IPS DF 4.7 (cell line): ENCODE results near the gene PSMB4.
"Not testable (repeated sequence)": the region's sequence is repeated elsewhere in the genome, so short reads cannot be mapped to it uniquely, and the experiment has no call there.

Source experiments
- DNase-seq: peaks from one replicate; pipeline ENCODE4 v3.0.0-alpha.2; 2013; ENCODE audit warnings: low spot score; ENCODE audit errors: extremely low read depth

Gene PSMB4

GRCh38 chr1:151399324-151400171 lies at the start of gene PSMB4:
PSMB4 (plus strand) TSS chr1:151399573; CDS start chr1:151399588, 15 bp downstream.
- DNase-seq: peak; percentile 87

GRCh38 chr1:151350323-151350722 lies 49.0 kb upstream of the PSMB4 start:
- DNase-seq: not testable (repeated sequence)

GRCh38 chr1:151352021-151352718 lies 47.2 kb upstream of the PSMB4 start:
- DNase-seq: no peak

GRCh38 chr1:151356696-151357095 lies 42.7 kb upstream of the PSMB4 start:
- DNase-seq: no peak

- no peak for DNase-seq
These were observed 37.5 kb upstream of the PSMB4 start for GRCh38 chr1:151361883-151362282.

- no peak for DNase-seq
These were observed 36.8 kb upstream of the PSMB4 start for GRCh38 chr1:151362308-151363155.

GRCh38 chr1:151364996-151365395 lies 34.4 kb upstream of the PSMB4 start:
- DNase-seq: no peak

GRCh38 chr1:151367658-151368392 lies 31.5 kb upstream of the PSMB4 start:
- DNase-seq: no peak

GRCh38 chr1:151368393-151369301 lies 30.7 kb upstream of the PSMB4 start:
- DNase-seq: no peak

GRCh38 chr1:151369302-151369610 lies 30.1 kb upstream of the PSMB4 start:
- DNase-seq: no peak

GRCh38 chr1:151369621-151370048 lies 29.7 kb upstream of the PSMB4 start:
- no peak for DNase-seq

GRCh38 chr1:151370211-151370911 lies 29.0 kb upstream of the PSMB4 start:
- DNase-seq: no peak

GRCh38 chr1:151371370-151372057 lies 27.9 kb upstream of the PSMB4 start:
- no peak for DNase-seq

- no peak for DNase-seq
These were observed 27.1 kb upstream of the PSMB4 start, which contains the start of gene SELENBP1 for GRCh38 chr1:151372058-151372934. SELENBP1 (minus strand) TSS chr1:151372705; CDS start chr1:151372641, 64 bp downstream.

- DNase-seq: no peak
These were observed 26.2 kb upstream of the PSMB4 start for GRCh38 chr1:151373196-151373595.

GRCh38 chr1:151377150-151377884 lies 22.1 kb upstream of the PSMB4 start:
- no peak for DNase-seq

GRCh38 chr1:151384584-151384983 lies 14.8 kb upstream of the PSMB4 start:
- no peak for DNase-seq
